GM12873 (cell line): ENCODE measurements around the gene ZG16B.

Experiments used
- CTCF ChIP-seq: IDR thresholded peaks from 2 replicates; pipeline ENCODE4 v1.5.1; 2012; ENCODE audit warnings: low read depth, mild to moderate bottlenecking, moderate library complexity, low read length, control low read depth; ENCODE audit not compliant: insufficient read depth; ENCODE audit errors: missing control alignments

The ZG16B gene

GRCh38 chr16:2866431-2866830 lies 36.3 kb downstream of the ZG16B start:
- TF ChIP-seq CTCF, result no peak

GRCh38 chr16:2867661-2867986 lies 37.5 kb downstream of the ZG16B start:
- no peak for TF ChIP-seq CTCF

- TF ChIP-seq CTCF, result peak; percentile 92
Observed at GRCh38 chr16:2867987-2868789, 38.1 kb downstream of the ZG16B start.

- no peak for TF ChIP-seq CTCF
Observed at GRCh38 chr16:2871926-2872325, 41.8 kb downstream of the ZG16B start.

GRCh38 chr16:2874032-2874911 lies 44.2 kb downstream of the ZG16B start:
- TF ChIP-seq CTCF, result no peak

- peak; percentile 90 for TF ChIP-seq CTCF
Observed at GRCh38 chr16:2874912-2875362, 44.8 kb downstream of the ZG16B start.

GRCh38 chr16:2879854-2880508 lies 49.9 kb downstream of the ZG16B start:
- TF ChIP-seq CTCF, result no peak
